HG03378 (cell line): ENCODE measurements around the gene TMEM61.

Source experiments
- ATAC-seq: cut with Tn5 transposase; IDR thresholded peaks from one replicate; pipeline ENCODE4 v1.9.1; 2021; ENCODE audit warnings: mild to moderate bottlenecking, moderate library complexity; ENCODE audit not compliant: unreplicated experiment

TMEM61 gene

GRCh38 chr1:55037733-55038551 lies 57.5 kb downstream of the TMEM61 start:
- ATAC-seq = no peak

GRCh38 chr1:55038552-55038838 lies 58.1 kb downstream of the TMEM61 start:
- ATAC-seq = no peak

GRCh38 chr1:55038974-55039341 lies 58.5 kb downstream of the TMEM61 start:
- no peak for ATAC-seq

GRCh38 chr1:55039342-55040082 lies 59.1 kb downstream of the TMEM61 start, which contains the start of gene PCSK9:
Gene PCSK9, plus strand, starts transcription at chr1:55039548. Its CDS starts 290 bp downstream, at chr1:55039838.
- no peak for ATAC-seq

GRCh38 chr1:55040083-55040932 lies 59.9 kb downstream of the TMEM61 start:
- ATAC-seq = no peak

GRCh38 chr1:55040933-55041494 lies 60.6 kb downstream of the TMEM61 start:
- ATAC-seq = no peak

GRCh38 chr1:55041613-55042012 lies 61.2 kb downstream of the TMEM61 start:
- no peak for ATAC-seq
